DOHH2 (cell line): ENCODE measurements around the gene CD2AP.

Source experiments
- H3F3A ChIP-seq: fragments of 200-600 bp; sonication (generic), shearing (Covaris generic); 2 replicates; pipeline ENCODE4 v1.6.0; 2016; ENCODE audit warnings: antibody characterized with exemption, mild to moderate bottlenecking; ENCODE audit not compliant: control insufficient read depth, insufficient read depth
- H3K27ac ChIP-seq: fragments of 200-600 bp; sonication (generic); 2 replicates; pipeline ENCODE4 v1.5.1; 2014; ENCODE audit warnings: low read depth, mild to moderate bottlenecking, low read length, moderate library complexity
- H3K27me3 ChIP-seq: fragments of 200-600 bp; sonication (generic); 2 replicates; pipeline ENCODE4 v1.6.1; 2014; ENCODE audit warnings: mild to moderate bottlenecking, low read length, mixed read lengths; ENCODE audit not compliant: control insufficient read depth
- H3K36me3 ChIP-seq: fragments of 200-600 bp; sonication (generic); 2 replicates; pipeline ENCODE4 v1.6.1; 2014; ENCODE audit warnings: mild to moderate bottlenecking, low read length, moderate library complexity, mixed read lengths; ENCODE audit not compliant: control insufficient read depth
- H3K4me1 ChIP-seq: fragments of 200-600 bp; sonication (generic); 2 replicates; pipeline ENCODE4 v1.6.1; 2014; ENCODE audit warnings: mild to moderate bottlenecking, low read length, mixed read lengths; ENCODE audit not compliant: control insufficient read depth
- H3K4me2 ChIP-seq: fragments of 200-600 bp; sonication (generic); 2 replicates; pipeline ENCODE4 v1.6.0; 2014; ENCODE audit warnings: mild to moderate bottlenecking, low read length, moderate library complexity
- H3K4me3 ChIP-seq: fragments of 200-600 bp; sonication (generic); 2 replicates; pipeline ENCODE4 v1.5.1; 2014; ENCODE audit warnings: mild to moderate bottlenecking, low read length, mixed read lengths
- H3K79me2 ChIP-seq: fragments of 200-600 bp; sonication (generic); 2 replicates; pipeline ENCODE4 v1.6.1; 2014; ENCODE audit warnings: mild to moderate bottlenecking, low read length, mixed read lengths; ENCODE audit not compliant: control insufficient read depth
- H3K9me2 ChIP-seq: fragments of 200-600 bp; sonication (generic); replicated peaks from 2 replicates; pipeline ENCODE4 v1.6.1; 2014; ENCODE audit warnings: mild to moderate bottlenecking, low read length, mixed read lengths; ENCODE audit not compliant: control insufficient read depth
- H3K9me3 ChIP-seq: fragments of 200-600 bp; sonication (generic); 2 replicates; pipeline ENCODE4 v1.6.1; 2014; ENCODE audit warnings: antibody characterized with exemption, low read length, mixed read lengths; ENCODE audit not compliant: control insufficient read depth, insufficient read depth
- H4K20me1 ChIP-seq: fragments of 200-600 bp; sonication (generic); 2 replicates; pipeline ENCODE4 v1.6.0; 2014; ENCODE audit warnings: low read depth, mild to moderate bottlenecking, antibody characterized with exemption, low read length, moderate library complexity; ENCODE audit not compliant: control insufficient read depth, insufficient read depth
- EZH2phosphoT487 ChIP-seq: fragments of 200-600 bp; sonication (generic); IDR thresholded peaks from 2 replicates; pipeline ENCODE4 v1.6.1; 2017; ENCODE audit warnings: borderline replicate concordance, mild to moderate bottlenecking, antibody characterized with exemption, low read length, moderate library complexity, mixed read lengths
- TF ChIP-seq, protein P1 (sequence below): fragments of 200-600 bp; sonication (generic); IDR thresholded peaks from one replicate; pipeline ENCODE4 v1.5.1; 2014; ENCODE audit warnings: antibody characterized with exemption, mild to moderate bottlenecking, low read depth, low read length; ENCODE audit not compliant: poor library complexity, severe bottlenecking

CD2AP gene

DNA sequence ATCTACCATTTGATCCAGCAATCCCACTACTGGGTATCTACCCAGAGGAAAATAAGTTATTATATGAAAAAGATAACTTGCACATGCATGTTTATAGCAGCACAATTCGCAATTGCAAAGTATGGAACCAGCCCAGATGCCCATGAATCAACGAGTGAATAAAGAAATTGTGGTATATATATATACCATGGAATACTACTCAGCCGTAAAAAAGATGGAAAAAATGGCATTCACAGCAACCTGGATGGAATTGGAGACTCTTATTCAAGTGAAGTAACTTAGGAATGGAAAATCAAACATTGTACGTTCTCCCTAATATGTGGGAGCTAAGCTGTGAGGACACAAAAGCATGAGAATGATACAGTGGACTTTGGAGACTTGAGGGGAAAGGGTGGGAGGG, 120.8 kb downstream of the CD2AP start:
- Histone ChIP-seq H3K4me1 (peaks cover 5% of the 10 kb centered on the region), H3K9me2 (no peaks in the 10 kb centered on the region), H3K79me2 (no peaks in the 10 kb centered on the region), H3K27me3 (no peaks in the 10 kb centered on the region), H4K20me1 (no peaks in the 10 kb centered on the region), H3K27ac (no peak overlapping the region), H3K36me3 (peaks cover 55% of the 10 kb centered on the region), H3K9me3 (no peaks in the 10 kb centered on the region), H3F3A (no peaks in the 10 kb centered on the region), H3K4me3 (no peak overlapping the region), H3K4me2 (no peak overlapping the region)
- no peak for TF ChIP-seq EZH2phosphoT487
- TF ChIP-seq, protein P1, sequence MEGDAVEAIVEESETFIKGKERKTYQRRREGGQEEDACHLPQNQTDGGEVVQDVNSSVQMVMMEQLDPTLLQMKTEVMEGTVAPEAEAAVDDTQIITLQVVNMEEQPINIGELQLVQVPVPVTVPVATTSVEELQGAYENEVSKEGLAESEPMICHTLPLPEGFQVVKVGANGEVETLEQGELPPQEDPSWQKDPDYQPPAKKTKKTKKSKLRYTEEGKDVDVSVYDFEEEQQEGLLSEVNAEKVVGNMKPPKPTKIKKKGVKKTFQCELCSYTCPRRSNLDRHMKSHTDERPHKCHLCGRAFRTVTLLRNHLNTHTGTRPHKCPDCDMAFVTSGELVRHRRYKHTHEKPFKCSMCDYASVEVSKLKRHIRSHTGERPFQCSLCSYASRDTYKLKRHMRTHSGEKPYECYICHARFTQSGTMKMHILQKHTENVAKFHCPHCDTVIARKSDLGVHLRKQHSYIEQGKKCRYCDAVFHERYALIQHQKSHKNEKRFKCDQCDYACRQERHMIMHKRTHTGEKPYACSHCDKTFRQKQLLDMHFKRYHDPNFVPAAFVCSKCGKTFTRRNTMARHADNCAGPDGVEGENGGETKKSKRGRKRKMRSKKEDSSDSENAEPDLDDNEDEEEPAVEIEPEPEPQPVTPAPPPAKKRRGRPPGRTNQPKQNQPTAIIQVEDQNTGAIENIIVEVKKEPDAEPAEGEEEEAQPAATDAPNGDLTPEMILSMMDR, result no peak

GRCh38 chr6:47599512-47599911, 121.9 kb downstream of the CD2AP start:
- no peaks in the 10 kb centered on the region for H3K9me3 ChIP-seq
- no peaks in the 10 kb centered on the region for H3K4me1 ChIP-seq
- peaks cover 52% of the 10 kb centered on the region for H3K36me3 ChIP-seq
- TF ChIP-seq, protein P1, result no peak
- TF ChIP-seq EZH2phosphoT487, result no peak
- no peak overlapping the region for H3K4me2 ChIP-seq
- no peaks in the 10 kb centered on the region for H3K9me2 ChIP-seq
- H3K4me3 ChIP-seq, result no peak overlapping the region
- H3K27ac ChIP-seq, result no peak overlapping the region
- no peaks in the 10 kb centered on the region for H4K20me1 ChIP-seq
- no peaks in the 10 kb centered on the region for H3K27me3 ChIP-seq
- no peaks in the 10 kb centered on the region for H3K79me2 ChIP-seq
- no peaks in the 10 kb centered on the region for H3F3A ChIP-seq

DNA sequence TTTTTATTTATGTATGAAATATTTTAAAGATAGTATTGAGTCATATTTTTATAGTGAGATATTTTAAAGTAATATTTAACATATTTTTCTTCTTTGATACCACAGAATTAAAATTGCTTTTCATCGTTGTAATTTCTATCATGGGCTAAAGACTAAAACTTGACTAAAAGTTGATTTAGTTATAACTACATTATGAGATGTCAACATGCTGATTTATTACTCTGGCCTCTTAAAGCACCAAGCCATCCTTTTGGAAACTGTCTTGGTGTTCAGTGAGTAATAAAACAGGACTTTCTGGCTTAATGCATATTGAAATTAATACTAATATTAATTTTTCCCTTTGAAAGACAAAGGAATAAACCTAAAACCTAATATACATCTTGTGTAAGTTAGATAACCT, 125.6 kb downstream of the CD2AP start:
- Histone ChIP-seq H3K4me2 (no peak overlapping the region), H3K9me3 (no peaks in the 10 kb centered on the region), H3K27ac (no peak overlapping the region), H3K9me2 (no peaks in the 10 kb centered on the region), H3K36me3 (peaks cover 63% of the 10 kb centered on the region), H3K4me3 (no peak overlapping the region), H3K27me3 (no peaks in the 10 kb centered on the region), H3K79me2 (no peaks in the 10 kb centered on the region), H3F3A (no peaks in the 10 kb centered on the region), H4K20me1 (no peaks in the 10 kb centered on the region), H3K4me1 (no peaks in the 10 kb centered on the region)
- TF ChIP-seq, protein P1, result no peak
- no peak for TF ChIP-seq EZH2phosphoT487

GRCh38 chr6:47603995-47604394, 126.4 kb downstream of the CD2AP start:
- Histone ChIP-seq H3K9me2 (no peaks in the 10 kb centered on the region), H3K36me3 (peaks cover 68% of the 10 kb centered on the region), H3K27ac (no peak overlapping the region), H3K27me3 (no peaks in the 10 kb centered on the region), H3K4me3 (no peak overlapping the region), H3K9me3 (no peaks in the 10 kb centered on the region), H3K4me2 (no peak overlapping the region), H3F3A (no peaks in the 10 kb centered on the region), H4K20me1 (no peaks in the 10 kb centered on the region), H3K79me2 (no peaks in the 10 kb centered on the region), H3K4me1 (no peaks in the 10 kb centered on the region)
- TF ChIP-seq EZH2phosphoT487, result no peak
- TF ChIP-seq, protein P1, result no peak
